ENCODE results near the gene SH3GL2.

SH3GL2 gene

GRCh38 chr9:17653947-17654465 lies 75.1 kb downstream of the SH3GL2 start:
- FAIRE-seq (no peak), DNase-seq (ENCODE audit: insufficient read length, low spot score) (no peak)

GRCh38 chr9:17656889-17657288 lies 78.0 kb downstream of the SH3GL2 start:
- no peak for FAIRE-seq
- DNase-seq (ENCODE audit: insufficient read length, low spot score): no peak

GRCh38 chr9:17658237-17658636 lies 79.4 kb downstream of the SH3GL2 start:
- FAIRE-seq (no peak), DNase-seq (ENCODE audit: insufficient read length, low spot score) (no peak)

GRCh38 chr9:17660158-17660557 lies 81.3 kb downstream of the SH3GL2 start:
- no peak for FAIRE-seq
- no peak for DNase-seq (ENCODE audit: insufficient read length, low spot score)

- DNase-seq (ENCODE audit: insufficient read length, low spot score): no peak
These were observed 86.6 kb downstream of the SH3GL2 start for GRCh38 chr9:17665450-17665849.

GRCh38 chr9:17669206-17669605 lies 90.3 kb downstream of the SH3GL2 start:
- FAIRE-seq (no peak), DNase-seq (ENCODE audit: insufficient read length, low spot score) (no peak)

More at GRCh38 chr9:17665450-17665849, 86.6 kb downstream of the SH3GL2 start:
- no peak for FAIRE-seq

- DNase-seq (ENCODE audit: insufficient read length, low spot score) (no peak), FAIRE-seq (no peak)
These were observed 103.8 kb downstream of the SH3GL2 start for GRCh38 chr9:17682684-17683083.

- no peak for FAIRE-seq
- no peak for DNase-seq (ENCODE audit: insufficient read length, low spot score)
These were observed 110.0 kb downstream of the SH3GL2 start for GRCh38 chr9:17688834-17689233.

GRCh38 chr9:17694336-17694735 lies 115.5 kb downstream of the SH3GL2 start:
- FAIRE-seq: no peak
- no peak for DNase-seq (ENCODE audit: insufficient read length, low spot score)

- FAIRE-seq (no peak), DNase-seq (ENCODE audit: insufficient read length, low spot score) (no peak)
These were observed 116.6 kb downstream of the SH3GL2 start for GRCh38 chr9:17695482-17695881.

- DNase-seq (ENCODE audit: insufficient read length, low spot score) (no peak), FAIRE-seq (no peak)
These were observed 120.9 kb downstream of the SH3GL2 start for GRCh38 chr9:17699615-17700330.

- DNase-seq (ENCODE audit: insufficient read length, low spot score) (no peak), FAIRE-seq (no peak)
These were observed 127.5 kb downstream of the SH3GL2 start for GRCh38 chr9:17706347-17706746.

- DNase-seq (ENCODE audit: insufficient read length, low spot score) (no peak), FAIRE-seq (no peak)
These were observed 140.2 kb downstream of the SH3GL2 start for GRCh38 chr9:17719053-17719452.

GRCh38 chr9:17721954-17722353 lies 143.1 kb downstream of the SH3GL2 start:
- DNase-seq (ENCODE audit: insufficient read length, low spot score): no peak

GRCh38 chr9:17723656-17724055 lies 144.8 kb downstream of the SH3GL2 start:
- FAIRE-seq: no peak

More at GRCh38 chr9:17721954-17722353, 143.1 kb downstream of the SH3GL2 start:
- no peak for FAIRE-seq

GRCh38 chr9:17725399-17726010 lies 146.6 kb downstream of the SH3GL2 start:
- FAIRE-seq: no peak
- DNase-seq (ENCODE audit: insufficient read length, low spot score): no peak

More at GRCh38 chr9:17723656-17724055, 144.8 kb downstream of the SH3GL2 start:
- DNase-seq (ENCODE audit: insufficient read length, low spot score): no peak

- DNase-seq (ENCODE audit: insufficient read length, low spot score) (no peak), FAIRE-seq (no peak)
These were observed 147.4 kb downstream of the SH3GL2 start for GRCh38 chr9:17726298-17726697.

- no peak for DNase-seq (ENCODE audit: insufficient read length, low spot score)
- no peak for FAIRE-seq
These were observed 152.0 kb downstream of the SH3GL2 start for GRCh38 chr9:17730899-17731298.

GRCh38 chr9:17731308-17731707 lies 152.4 kb downstream of the SH3GL2 start:
- FAIRE-seq: no peak
- DNase-seq (ENCODE audit: insufficient read length, low spot score): no peak

- DNase-seq (ENCODE audit: insufficient read length, low spot score): no peak
- no peak for FAIRE-seq
These were observed 155.8 kb downstream of the SH3GL2 start for GRCh38 chr9:17734674-17735073.

- FAIRE-seq (no peak), DNase-seq (ENCODE audit: insufficient read length, low spot score) (no peak)
These were observed 157.0 kb downstream of the SH3GL2 start for GRCh38 chr9:17735859-17736258.

- DNase-seq (ENCODE audit: insufficient read length, low spot score) (no peak), FAIRE-seq (no peak)
These were observed 160.2 kb downstream of the SH3GL2 start for GRCh38 chr9:17739022-17739421.

Measured in GM19239 (cell line).